Heart left ventricle (tissue), 16 donors: Measurements from ENCODE around the gene NOXA1. TPM values are rescaled to one million over a fixed set of nuclear protein-coding genes. Genes with fewer than 3 reads are reported as not detected.

ENCODE experiments used
- ATAC-seq, 4 donors: fragments of 200-7000 bp; cut with Tn5 transposase; one replicate each; pipeline ENCODE4 v1.9.1; 2020 to 2022; ENCODE audit warnings: moderate library complexity in 4 of 4, mild to moderate bottlenecking in 3 of 4, moderate number of reproducible peaks in 1 of 4
- DNase-seq, 5 donors: peaks; one replicate each; pipeline ENCODE4 v3.0.0-alpha.2; 2020
- H3K27ac ChIP-seq, 12 donors: fragments of 200-600 bp; sonication (generic) in 4 of 12; one replicate each; pipeline versions ENCODE4 v1.5.0 to v1.8.0; 2016 to 2022; ENCODE audit warnings: mild to moderate bottlenecking in 2 of 12
- H3K27me3 ChIP-seq, 9 donors: fragments of 200-600 bp; sonication (generic) in 2 of 9; one replicate each; pipeline versions ENCODE4 v1.5.1 to v1.8.0; 2016 to 2022; ENCODE audit warnings: mild to moderate bottlenecking in 3 of 9
- H3K36me3 ChIP-seq, 9 donors: fragments of 200-600 bp; sonication (generic) in 2 of 9; one replicate each; pipeline versions ENCODE4 v1.5.0 to v1.8.0; 2018 to 2022; ENCODE audit warnings: mild to moderate bottlenecking in 2 of 9
- H3K4me1 ChIP-seq, 12 donors: fragments of 200-600 bp; sonication (generic) in 4 of 12; one replicate each; pipeline versions ENCODE4 v1.5.0 to v1.8.0; 2016 to 2022; ENCODE audit warnings: mild to moderate bottlenecking in 3 of 12
- H3K4me3 ChIP-seq, 12 donors: fragments of 200-600 bp; sonication (generic) in 4 of 12; one replicate each; pipeline versions ENCODE4 v1.5.0 to v1.8.0; 2017 to 2022; ENCODE audit warnings: mild to moderate bottlenecking in 9 of 12, moderate library complexity in 4 of 12
- H3K9me3 ChIP-seq, 12 donors: fragments of 200-600 bp; sonication (generic) in 4 of 12; one replicate each; pipeline versions ENCODE4 v1.5.0 to v1.8.0; 2016 to 2022; ENCODE audit warnings: mild to moderate bottlenecking in 1 of 12
- CTCF ChIP-seq, 12 donors: fragments of 200-600 bp; sonication (generic) in 4 of 12; IDR thresholded peaks; one replicate each; pipeline versions ENCODE4 v1.5.0 to v1.8.0; 2018 to 2022; ENCODE audit warnings: antibody characterized with exemption in 12 of 12, mild to moderate bottlenecking in 5 of 12
- POLR2A ChIP-seq, 2 donors: fragments of 450-650 bp; IDR thresholded peaks; one replicate each; pipeline ENCODE4 v1.6.1; 2017; ENCODE audit warnings: antibody characterized with exemption in 2 of 2, mild to moderate bottlenecking in 2 of 2, moderate library complexity in 2 of 2
- WGBS, 4 donors: extraction: QIAGEN DNeasy Blood & Tissue Kit in 2 of 4; methylation state at CpG; one replicate each; pipeline versions ENCODE4 v1.1.5 to v1.1.7; 2013 to 2018; 5-methylcytosine and 5-hydroxymethylcytosine counted together
- intact Hi-C, 10 donors: fragments of 100-400 bp; cut with DNase I; formaldehyde crosslinking; loops; one replicate each; pipeline versions ENCODE4 v1.11.1 to v1.14.2; 2022
- microRNA-seq, 4 donors: library from miRNA; unstranded; fragments of <30 nt; microRNA quantifications; one replicate each; pipeline versions ENCODE4 to v1.2.0, GENCODE V29; 2017 to 2020
- polyA plus RNA-seq, 2 donors: library from polyadenylated mRNA; stranded (reverse); fragments of 200-250 nt; gene quantifications; one replicate each; pipeline ENCODE4 v1.2.3, GENCODE V29; 2013
- total RNA-seq, 9 donors: library from RNA; depleted of rRNA in 2 of 9; stranded (reverse); fragments of >200 nt in 2 of 9; fragmentation: NEBNext Ultra II Directional in 3 of 9; extraction: Animal tissue kit (Norgen Biotek cat#: 25700) in 3 of 9; gene quantifications; one replicate each; pipeline versions ENCODE4 v1.1.0 to v1.2.4, GENCODE V29; 2016 to 2023
- donor health status: ischemic (EF 13 %, LVEDD 7.1; RV severe dilation, severe dysfunction).
- donor health status: healthy with polysubstance abuse.
- donor health status: DM: no; HTN: yes; CAD: no.
- donor health status: DM: no; HTN: no; CAD: no.
- donor health status: ischemic (EF 25% LVEDD 6.9; RV normal size, moderate dysfunction).
- donor health status: ischemic (EF 25% LVEDD 5.7; RV mildly dilated, moderate dysfunction).
- donor health status: healthy.
- donor health status: DM: yes; HTN: yes; CAD: no.
- donor health status: ischemic (EF 35%, LVEDD 5.7; RV mildly dilated, moderate dysfunction).
- donor health status: nonischemic (EF 11% LVEDD 7.7; RV severe dilation, severe dysfunction).
- donor health status: DM: yes; HTN: yes; CAD: no.
- donor health status: PGD.
- donor health status: ischemic (EF 29% LVEDD 5.4; RV normal size, mild dysfunction).
- donor health status: nonischemic (EF 23%, LVEDD 6.1; RV moderate dilation, normal function).

NOXA1 gene
- total and polyA plus RNA-seq, 11 donors, result 0.44 to 5.5 (median 2.7) TPM

- H3K9me3 ChIP-seq, result no peaks in the 10 kb centered on the region
- H3K4me3 ChIP-seq, result no peak overlapping the region
- H3K27me3 ChIP-seq, result no peaks in the 10 kb centered on the region
- 75 to 82% (median 78%) methylated on average over 19 to 26 of the region's 26 CpGs for WGBS, 4 donors
- ATAC-seq (peak in 3 of 4 donors; percentile 61 to 69 (median 63)), DNase-seq (peak; percentile 35 to 56 (median 50))
- intact Hi-C loops, result no loop called here
- peak overlapping the region in 1 of 12 donors; percentile 38 for H3K27ac ChIP-seq
- H3K36me3 ChIP-seq, result peaks cover 0 to 3% (median 0%) of the 10 kb centered on the region in 9 donors
- peaks cover 0 to 15% (median 0%) of the 10 kb centered on the region in 12 donors for H3K4me1 ChIP-seq
- TF ChIP-seq CTCF (IDR thresholded peaks at IDR 0.05) (no peak), POLR2A (IDR thresholded peaks at IDR 0.05) (no peak)
Observed at GRCh38 chr9:137482094-137482781, 59.0 kb downstream of the NOXA1 start.

Small RNA genes within 50 kb of the gene (microRNA-seq; reads per million reads assigned to microRNA genes)
- 0 to 1.8 (median 0.70) reads per million in 4 donors for gene MIR7114

Other genes starting within 250 kb of the NOXA1 start
- 10 to 100 TPM; 14.3 to 35.9 (median 28.9) TPM for gene ANAPC2, start 234.8 kb upstream of the NOXA1 start, total RNA-seq
- gene ANAPC2, start 234.8 kb upstream of the NOXA1 start, polyA plus RNA-seq, result 10 to 100 TPM; 26.6 to 33.4 TPM
- gene SSNA1, start 234.7 kb upstream of the NOXA1 start, total RNA-seq, result 100 to 1,000 TPM in 2 of 9 donors, 10 to 100 TPM in 7; 46.0 to 123 (median 59.9) TPM
- gene SSNA1, start 234.7 kb upstream of the NOXA1 start, polyA plus RNA-seq, result 100 to 1,000 TPM; 120 to 161 TPM
- gene TPRN, start 222.7 kb upstream of the NOXA1 start, total RNA-seq, result 10 to 100 TPM; 11.5 to 18.0 (median 16.6) TPM
- gene TPRN, start 222.7 kb upstream of the NOXA1 start, polyA plus RNA-seq, result 10 to 100 TPM; 12.5 to 16.7 TPM
- 10 to 100 TPM; 30.8 to 43.7 (median 39.9) TPM for gene TMEM203, start 217.7 kb upstream of the NOXA1 start, total RNA-seq
- 10 to 100 TPM; 49.8 to 52.0 TPM for gene TMEM203, start 217.7 kb upstream of the NOXA1 start, polyA plus RNA-seq
- gene NDOR1, start 217.7 kb upstream of the NOXA1 start, total RNA-seq, result 1 to 10 TPM; 4.5 to 9.6 (median 6.1) TPM
- 1 to 10 TPM; 6.2 to 9.2 TPM for gene NDOR1, start 217.7 kb upstream of the NOXA1 start, polyA plus RNA-seq
- gene RNF208, start 201.2 kb upstream of the NOXA1 start, total RNA-seq, result 10 to 100 TPM in 7 of 9 donors, 1 to 10 TPM in 2; 6.9 to 34.1 (median 22.5) TPM
- gene RNF208, start 201.2 kb upstream of the NOXA1 start, polyA plus RNA-seq, result 10 to 100 TPM in 1 of 2 donors, 1 to 10 TPM in 1; 9.3 to 72.7 TPM
- gene CYSRT1, start 198.2 kb upstream of the NOXA1 start, total RNA-seq, result under 1 TPM in 6 of 9 donors, not detected in 3; 0.22 to 0.61 (median 0.29) TPM
- gene CYSRT1, start 198.2 kb upstream of the NOXA1 start, polyA plus RNA-seq, result under 1 TPM; 0.14 to 0.27 TPM
- gene RNF224, start 195.9 kb upstream of the NOXA1 start, total RNA-seq, result not detected
- not detected for gene RNF224, start 195.9 kb upstream of the NOXA1 start, polyA plus RNA-seq
- not detected for gene SLC34A3, start 192.5 kb upstream of the NOXA1 start, total RNA-seq
- not detected for gene SLC34A3, start 192.5 kb upstream of the NOXA1 start, polyA plus RNA-seq
- gene TUBB4B, start 182.1 kb upstream of the NOXA1 start, total RNA-seq, result 100 to 1,000 TPM; 244 to 769 (median 456) TPM
- gene TUBB4B, start 182.1 kb upstream of the NOXA1 start, polyA plus RNA-seq, result 100 to 1,000 TPM; 705 to 900 TPM
- gene STPG3, start 172.1 kb upstream of the NOXA1 start, total RNA-seq, result under 1 TPM in 2 of 9 donors, not detected in 7; 0.23 to 0.31 TPM
- gene STPG3, start 172.1 kb upstream of the NOXA1 start, polyA plus RNA-seq, result under 1 TPM in 1 of 2 donors, not detected in 1; 0.61 TPM
- gene NELFB, start 168.1 kb upstream of the NOXA1 start, total RNA-seq, result 10 to 100 TPM; 32.5 to 55.5 (median 38.1) TPM
- 10 to 100 TPM; 31.4 to 77.8 TPM for gene NELFB, start 168.1 kb upstream of the NOXA1 start, polyA plus RNA-seq
- gene TOR4A, start 145.7 kb upstream of the NOXA1 start, total RNA-seq, result 10 to 100 TPM; 14.0 to 46.4 (median 18.5) TPM
- gene TOR4A, start 145.7 kb upstream of the NOXA1 start, polyA plus RNA-seq, result 10 to 100 TPM in 1 of 2 donors, 1 to 10 TPM in 1; 6.6 to 16.3 TPM
- 10 to 100 TPM in 5 of 9 donors, 1 to 10 TPM in 4; 6.4 to 15.8 (median 10.3) TPM for gene NRARP, start 121.1 kb upstream of the NOXA1 start, total RNA-seq
- 1 to 10 TPM; 1.6 to 4.2 TPM for gene NRARP, start 121.1 kb upstream of the NOXA1 start, polyA plus RNA-seq
- gene EXD3, start 231 bp upstream of the NOXA1 start, total RNA-seq, result 10 to 100 TPM in 2 of 9 donors, 1 to 10 TPM in 7; 4.1 to 12.9 (median 8.6) TPM
- 10 to 100 TPM in 1 of 2 donors, 1 to 10 TPM in 1; 5.6 to 15.2 TPM for gene EXD3, start 231 bp upstream of the NOXA1 start, polyA plus RNA-seq
- gene ENTPD8, start 18.0 kb downstream of the NOXA1 start, total RNA-seq, result not detected
- gene ENTPD8, start 18.0 kb downstream of the NOXA1 start, polyA plus RNA-seq, result not detected
- gene NSMF, start 35.9 kb downstream of the NOXA1 start, total RNA-seq, result 10 to 100 TPM in 8 of 9 donors, 1 to 10 TPM in 1; 7.5 to 21.0 (median 12.6) TPM
- gene NSMF, start 35.9 kb downstream of the NOXA1 start, polyA plus RNA-seq, result 10 to 100 TPM; 17.3 to 22.1 TPM
- gene PNPLA7, start 127.0 kb downstream of the NOXA1 start, total RNA-seq, result 10 to 100 TPM in 1 of 9 donors, 1 to 10 TPM in 8; 4.4 to 10.1 (median 7.6) TPM
- gene PNPLA7, start 127.0 kb downstream of the NOXA1 start, polyA plus RNA-seq, result 1 to 10 TPM in 1 of 2 donors, under 1 TPM in 1; 0.78 to 8.8 TPM
- 100 to 1,000 TPM; 118 to 389 (median 196) TPM for gene MRPL41, start 128.5 kb downstream of the NOXA1 start, total RNA-seq
- gene MRPL41, start 128.5 kb downstream of the NOXA1 start, polyA plus RNA-seq, result 100 to 1,000 TPM; 160 to 847 TPM
- gene DPH7, start 155.5 kb downstream of the NOXA1 start, total RNA-seq, result 10 to 100 TPM; 12.6 to 22.0 (median 16.7) TPM
- gene DPH7, start 155.5 kb downstream of the NOXA1 start, polyA plus RNA-seq, result 10 to 100 TPM; 13.1 to 23.7 TPM
- gene ZMYND19, start 167.1 kb downstream of the NOXA1 start, total RNA-seq, result 10 to 100 TPM in 4 of 9 donors, 1 to 10 TPM in 5; 6.8 to 19.9 (median 9.4) TPM
- gene ZMYND19, start 167.1 kb downstream of the NOXA1 start, polyA plus RNA-seq, result 10 to 100 TPM; 12.0 to 20.5 TPM
- 10 to 100 TPM; 14.1 to 43.6 (median 20.7) TPM for gene ARRDC1, start 182.3 kb downstream of the NOXA1 start, total RNA-seq
- 10 to 100 TPM; 23.2 to 42.6 TPM for gene ARRDC1, start 182.3 kb downstream of the NOXA1 start, polyA plus RNA-seq
- gene EHMT1, start 195.6 kb downstream of the NOXA1 start, total RNA-seq, result 10 to 100 TPM; 27.8 to 55.9 (median 32.0) TPM
- gene EHMT1, start 195.6 kb downstream of the NOXA1 start, polyA plus RNA-seq, result 10 to 100 TPM; 24.5 to 27.1 TPM